H1 (cell line): ENCODE data around the gene PQBP1. TPM values are rescaled to one million over a fixed set of nuclear protein-coding genes. Genes with fewer than 3 reads are reported as not detected.

Source experiments
- CTCF ChIA-PET: fragments of 300-600 bp; sonication (Branson Sonifier 250); formaldehyde crosslinking; loops from one replicate; lab custom pipeline; 2021; ENCODE audit not compliant: partially characterized antibody; lab: Charles Lee
- POLR2A ChIA-PET: fragments of 300-600 bp; sonication (Branson Sonifier 250); formaldehyde crosslinking; loops from one replicate; lab custom pipeline; 2021; ENCODE audit warnings: inconsistent platforms; ENCODE audit not compliant: partially characterized antibody; lab: Charles Lee
- DNase-seq, 2 experiments: peaks; one replicate each; pipeline versions ENCODE4 v3.0.0 to v3.0.0-alpha.2; 2010 to 2022; ENCODE audit warnings: low spot score in 2 of 2, low read depth in 1 of 2, mixed read lengths in 1 of 2
- FAIRE-seq: peaks from 2 replicates; lab custom pipeline; 2011; peaks lifted over from hg19 to GRCh38; lab: Jason Lieb, UNC
- H2AFZ ChIP-seq: 2 replicates; pipeline ENCODE4 v1.8.1; 2012; ENCODE audit warnings: low read length, inconsistent platforms
- H2AK5ac ChIP-seq: 2 replicates; pipeline ENCODE4 v1.6.1; 2013; ENCODE audit warnings: low read depth, low read length
- H2BK120ac ChIP-seq: replicated peaks from 2 replicates; pipeline ENCODE3; 2013; ENCODE audit warnings: low read depth, low read length, inconsistent platforms
- H2BK12ac ChIP-seq: 2 replicates; pipeline ENCODE4 v1.6.1; 2013; ENCODE audit warnings: low read depth, low read length
- H2BK15ac ChIP-seq: 2 replicates; pipeline ENCODE4 v1.6.1; 2013; ENCODE audit warnings: low read length
- H2BK20ac ChIP-seq: 2 replicates; pipeline ENCODE4 v1.6.1; 2013; ENCODE audit warnings: low read length
- H2BK5ac ChIP-seq: 2 replicates; pipeline ENCODE4 v1.6.1; 2013; ENCODE audit warnings: low read depth, low read length
- H3K14ac ChIP-seq: 2 replicates; pipeline ENCODE4 v1.6.1; 2013; ENCODE audit warnings: inconsistent platforms; ENCODE audit not compliant: insufficient read length
- H3K18ac ChIP-seq: 2 replicates; pipeline ENCODE4 v1.6.1; 2013; ENCODE audit warnings: low read length; ENCODE audit errors: extremely low read depth
- H3K23ac ChIP-seq: 2 replicates; pipeline ENCODE4 v1.6.1; 2013; ENCODE audit warnings: inconsistent platforms; ENCODE audit not compliant: insufficient read length
- H3K23me2 ChIP-seq: 2 replicates; pipeline ENCODE4 v1.6.1; 2013; ENCODE audit warnings: low read depth, low read length
- H3K27ac ChIP-seq: 2 replicates; pipeline ENCODE4 v1.6.1; 2011; ENCODE audit warnings: low read depth, low read length, inconsistent platforms
- H3K27me3 ChIP-seq, 4 experiments: replicated peaks in 1 of 4; 1 replicate in 1 of 4; 2 replicates in 3 of 4; pipeline versions ENCODE4 v1.6.1 to v1.8.1; 2011 to 2013; ENCODE audit warnings: low read length in 3 of 4, mild to moderate bottlenecking in 3 of 4, inconsistent platforms in 2 of 4, mixed read lengths in 2 of 4, moderate library complexity in 1 of 4; ENCODE audit not compliant: control insufficient read depth in 3 of 4, insufficient read depth in 3 of 4; ENCODE audit errors: extremely low read depth in 1 of 4
- H3K36me3 ChIP-seq, 4 experiments: 2 replicates each; pipeline versions ENCODE4 v1.6.1 to v1.8.1; 2011 to 2013; ENCODE audit warnings: mild to moderate bottlenecking in 4 of 4, low read length in 3 of 4, moderate library complexity in 2 of 4, control low read depth in 1 of 4, inconsistent platforms in 1 of 4; ENCODE audit not compliant: insufficient read depth in 4 of 4, control insufficient read depth in 2 of 4
- H3K4ac ChIP-seq: replicated peaks from 2 replicates; pipeline ENCODE3; 2013; ENCODE audit warnings: low read length, low read depth, mixed read lengths, inconsistent platforms; ENCODE audit not compliant: insufficient read length
- H3K4me1 ChIP-seq, 4 experiments: replicated peaks in 1 of 4; 1 replicate in 1 of 4; 2 replicates in 3 of 4; pipeline versions ENCODE4 v1.6.1 to v1.8.1; 2011 to 2013; ENCODE audit warnings: low read length in 3 of 4, inconsistent platforms in 2 of 4, mixed read lengths in 1 of 4; ENCODE audit not compliant: insufficient read depth in 4 of 4, control insufficient read depth in 3 of 4
- H3K4me2 ChIP-seq, 2 experiments: 2 replicates each; pipeline versions ENCODE4 v1.6.1 to v1.8.1; 2011 to 2013; ENCODE audit warnings: low read depth in 2 of 2, low read length in 2 of 2, control low read depth in 1 of 2, inconsistent platforms in 1 of 2, mild to moderate bottlenecking in 1 of 2; ENCODE audit not compliant: insufficient read depth in 1 of 2
- H3K4me3 ChIP-seq, 4 experiments: fragments of 200-600, 300-600 bp in 1 of 4; sonication (generic), shearing (Covaris generic), sonication (Bioruptor Twin) in 1 of 4; 2 replicates each; pipeline versions ENCODE4 v1.5.1 to v1.8.1; 2011 to 2016; ENCODE audit warnings: low read length in 4 of 4, low read depth in 3 of 4, control low read depth in 2 of 4, inconsistent platforms in 2 of 4, mild to moderate bottlenecking in 2 of 4, mixed read lengths in 1 of 4, moderate library complexity in 1 of 4; ENCODE audit not compliant: insufficient read depth in 2 of 4; ENCODE audit errors: extremely low read depth in 1 of 4
- H3K56ac ChIP-seq: replicated peaks from 2 replicates; pipeline ENCODE3; 2013; ENCODE audit warnings: low read depth, mild to moderate bottlenecking, mixed read lengths, low read length, inconsistent platforms; ENCODE audit not compliant: insufficient read length
- H3K79me1 ChIP-seq: 2 replicates; pipeline ENCODE4 v1.6.1; 2013; ENCODE audit warnings: low read depth, low read length, control low read depth
- H3K79me2 ChIP-seq, 2 experiments: 2 replicates each; pipeline versions ENCODE4 v1.6.1 to v1.8.1; 2012 to 2013; ENCODE audit warnings: low read length in 2 of 2, mild to moderate bottlenecking in 2 of 2, inconsistent platforms in 1 of 2; ENCODE audit not compliant: insufficient read depth in 2 of 2, control insufficient read depth in 1 of 2
- H3K9ac ChIP-seq, 4 experiments: replicated peaks in 1 of 4; 1 replicate in 1 of 4; 2 replicates in 3 of 4; pipeline versions ENCODE4 v1.6.1 to v1.8.1; 2011 to 2013; ENCODE audit warnings: low read depth in 3 of 4, low read length in 3 of 4, control low read depth in 2 of 4, mild to moderate bottlenecking in 2 of 4, moderate library complexity in 2 of 4, inconsistent platforms in 1 of 4; ENCODE audit errors: extremely low read depth in 1 of 4
- H3K9me3 ChIP-seq, 2 experiments: 2 replicates each; pipeline versions ENCODE4 v1.6.1 to v1.8.1; 2012 to 2013; ENCODE audit warnings: mild to moderate bottlenecking in 2 of 2, moderate library complexity in 2 of 2, control low read depth in 1 of 2, inconsistent platforms in 1 of 2, low read depth in 1 of 2, low read length in 1 of 2, mixed read lengths in 1 of 2; ENCODE audit not compliant: insufficient read depth in 2 of 2
- H4K20me1 ChIP-seq, 2 experiments: replicated peaks in 1 of 2; 2 replicates each; pipeline versions ENCODE3 to v1.8.1; 2011 to 2013; ENCODE audit warnings: inconsistent platforms in 2 of 2, low read length in 2 of 2, mild to moderate bottlenecking in 1 of 2; ENCODE audit not compliant: insufficient read depth in 2 of 2, control insufficient read depth in 1 of 2
- H4K5ac ChIP-seq: 2 replicates; pipeline ENCODE4 v1.6.1; 2013; ENCODE audit warnings: low read length, low read depth, mixed read lengths, inconsistent platforms; ENCODE audit not compliant: insufficient read length
- H4K8ac ChIP-seq: 2 replicates; pipeline ENCODE4 v1.8.0; 2013; ENCODE audit warnings: mild to moderate bottlenecking, moderate library complexity, low read length, inconsistent platforms; ENCODE audit not compliant: insufficient read depth; ENCODE audit errors: extremely low read depth
- H4K91ac ChIP-seq: replicated peaks from 2 replicates; pipeline ENCODE3; 2013; ENCODE audit warnings: low read length, mixed read lengths, inconsistent platforms; ENCODE audit not compliant: insufficient read length
- BACH1 ChIP-seq: IDR thresholded peaks from 2 replicates; pipeline ENCODE4 v1.6.1; 2012; ENCODE audit warnings: low read length, improper control_type of control experiment
- MAFK ChIP-seq: IDR thresholded peaks from 2 replicates; pipeline ENCODE4 v1.6.1; 2012; ENCODE audit warnings: low read depth, mild to moderate bottlenecking, improper control_type of control experiment, low read length
- YY1 ChIP-seq: IDR thresholded peaks from 2 replicates; pipeline ENCODE4 v1.6.1; 2011; ENCODE audit warnings: low read depth, mild to moderate bottlenecking, low read length
- WGBS, 2 experiments: shearing (Covaris generic) in 1 of 2; methylation state at CpG; one replicate each; pipeline versions ENCODE4 v1.1.6 to v1.1.7; 2013 to 2015; ENCODE audit warnings: low lambda C conversion rate in 2 of 2, mixed read lengths in 2 of 2, inconsistent platforms in 1 of 2, low coverage in 1 of 2, missing lambda C conversion rate in 1 of 2; ENCODE audit not compliant: insufficient replicate concordance in 2 of 2, insufficient coverage in 1 of 2, insufficient read length in 1 of 2; ENCODE audit errors: extremely low coverage in 1 of 2, missing lambda C conversion rate in 1 of 2; 5-methylcytosine and 5-hydroxymethylcytosine counted together
- polyA plus RNA-seq, 7 experiments: library from polyadenylated mRNA; depleted of rRNA in 3 of 7; stranded (reverse) in 5 of 7; unstranded in 2 of 7; fragments of >200 nt in 5 of 7; fragments of 200-250 nt in 2 of 7; gene quantifications; 1 replicate in 5 of 7; 2 replicates in 1 of 7; 4 replicates in 1 of 7; pipeline versions ENCODE4 v1.2.1 to v1.2.3, GENCODE V29; 2011 to 2013; ENCODE audit warnings: missing spikeins in 2 of 7, mixed read lengths in 2 of 7
- total RNA-seq: library from RNA; stranded (reverse); fragmentation: NEBNext Ultra II Directional; extraction: Animal tissue kit (Norgen Biotek cat#: 25700); gene quantifications from 2 replicates; pipeline ENCODE4 v1.2.1, GENCODE V29; 2021

Gene PQBP1
- total and polyA plus RNA-seq, 2 of the 8 experiments (the other 6 are each of a cell fraction or from before 2014, with no cell fraction given) = 91.7 to 95.9 TPM

DNA sequence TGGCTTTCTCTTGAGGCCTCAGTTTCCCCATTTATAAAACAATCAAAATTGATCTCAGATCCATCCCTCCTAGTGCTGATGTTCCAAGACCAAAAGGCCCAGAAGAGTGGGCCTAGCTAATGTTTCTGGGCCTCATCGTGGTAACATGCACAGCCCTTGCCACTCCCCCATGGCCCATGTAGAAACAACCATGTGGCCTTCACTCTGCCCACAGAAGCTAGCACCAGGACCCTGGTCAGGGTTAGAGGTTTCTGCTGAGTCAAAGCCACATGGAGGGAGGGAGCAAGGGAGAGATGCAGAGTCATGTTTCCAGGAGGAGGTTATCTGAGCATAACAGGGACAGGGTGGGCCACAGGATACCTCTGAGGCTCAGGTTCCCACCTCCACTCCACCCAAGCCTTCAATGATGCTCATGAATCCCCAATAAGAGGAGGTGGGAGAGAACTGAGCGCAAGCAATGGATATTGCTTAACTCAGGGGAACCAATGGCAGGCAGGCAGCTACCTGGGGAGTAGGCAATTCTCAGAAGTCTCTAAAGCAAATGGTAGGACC, 42.8 kb downstream of the PQBP1 start:
- Histone ChIP-seq H2BK20ac (no peak overlapping the region), H3K14ac (no peak overlapping the region), H3K4me2 (no peak overlapping the region), H3K4me1 (peaks cover 0 to 12% (median 3%) of the 10 kb centered on the region in 4 experiments; a peak in 6 of 7 replicates), H3K23ac (no peak overlapping the region), H3K18ac (no peak overlapping the region), H4K5ac (no peak overlapping the region), H3K4me3 (no peak overlapping the region), H3K27ac (no peak overlapping the region), H2BK12ac (no peak overlapping the region), H2BK120ac (no peak overlapping the region), H2AFZ (no peak overlapping the region), H2AK5ac (no peak overlapping the region), H3K9me3 (no peaks in the 10 kb centered on the region), H3K56ac (no peak overlapping the region), H4K91ac (no peak overlapping the region), H3K23me2 (no peaks in the 10 kb centered on the region; the same call in 1 of the 2 replicates), H3K27me3 (no peaks in the 10 kb centered on the region), H3K4ac (no peak overlapping the region), H2BK5ac (no peak overlapping the region), H4K20me1 (peaks cover 0 to 4% of the 10 kb centered on the region in 2 experiments), H3K36me3 (peaks cover 0 to 6% (median 0%) of the 10 kb centered on the region in 4 experiments; a peak in 4 of 8 replicates), H2BK15ac (no peak overlapping the region), H3K9ac (no peak overlapping the region), H3K79me1 (no peaks in the 10 kb centered on the region), H3K79me2 (peaks cover 0 to 70% of the 10 kb centered on the region in 2 experiments; a peak in 2 of 4 replicates), H4K8ac (no peak overlapping the region)
- TF ChIP-seq YY1 = no peak
- no peak for TF ChIP-seq MAFK
- TF ChIP-seq BACH1 = peak; percentile 75; the same call in 1 of the 2 replicates
- 100% methylated on average over 1 of the region's 2 CpGs; no CpG with 5 or more reads in 1 of the 2 experiments for WGBS, 2 experiments
- ChIA-PET CTCF (interaction anchor here (0.6 to 2.9 kb wide), 6 partner anchors 8 to 264 kb away, joined by 3 to 13 read pairs (median 4); no protein-coding TSS in a partner anchor), POLR2A (interaction anchor here (1.4 to 21.5 kb wide), 2 partner anchors 25 to 42 kb away, joined by 6 to 572 read pairs; partner anchors contain the start of genes PIM2, PQBP1, SLC35A2 and TIMM17B)
- DNase-seq (no peak), FAIRE-seq (no peak)
